HepG2 (cell line): Measurements from ENCODE around the gene KLHL11. TPM values are rescaled to one million over a fixed set of nuclear protein-coding genes. Genes with fewer than 3 reads are reported as not detected.
A peak's percentile ranks its signal among the peaks of the same experiment; 100 is the strongest.

Experiments used
- CBX1 ChIP-seq: IDR thresholded peaks from one replicate; pipeline ENCODE4 v1.6.1; 2016; ENCODE audit warnings: antibody characterized with exemption, low read depth
- DMTF1 ChIP-seq: sonication (generic); formaldehyde crosslinking; IDR thresholded peaks from 2 replicates; pipeline ENCODE4 v1.4.0; 2020; ENCODE audit warnings: mild to moderate bottlenecking, missing genetic modification reagents
- IRX3 ChIP-seq: sonication (generic); formaldehyde crosslinking; IDR thresholded peaks from 2 replicates; pipeline ENCODE4 v1.8.1; 2023; ENCODE audit warnings: mild to moderate bottlenecking, low read depth, missing genetic modification reagents, borderline replicate concordance
- NKX3-1 ChIP-seq: sonication (generic); formaldehyde crosslinking; IDR thresholded peaks from 2 replicates; pipeline ENCODE4 v1.5.0; 2020; ENCODE audit warnings: missing genetic modification reagents
- PLRG1 ChIP-seq: fragments of 450-650 bp; conservative IDR thresholded peaks from 2 replicates; pipeline ENCODE4 v1.6.1; 2016
- RERE ChIP-seq: IDR thresholded peaks from 2 replicates; pipeline ENCODE4 v1.6.1; 2016; ENCODE audit warnings: low read depth, missing genetic modification reagents, missing compliant biosample characterization
- SAFB2 ChIP-seq: sonication (generic); formaldehyde crosslinking; IDR thresholded peaks from 2 replicates; pipeline ENCODE4 v1.5.1; 2020; ENCODE audit warnings: missing genetic modification reagents, low read depth, mild to moderate bottlenecking, borderline replicate concordance
- TBX2 ChIP-seq: sonication (generic); formaldehyde crosslinking; IDR thresholded peaks from 2 replicates; pipeline ENCODE4 v1.5.0; 2020; ENCODE audit warnings: missing genetic modification reagents, mild to moderate bottlenecking, borderline replicate concordance
- ZBTB21 ChIP-seq: sonication (generic); formaldehyde crosslinking; IDR thresholded peaks from 2 replicates; pipeline ENCODE4 v1.4.0; 2020; ENCODE audit warnings: missing genetic modification reagents
- ZBTB26 ChIP-seq: IDR thresholded peaks from 2 replicates; pipeline ENCODE4 v1.6.1; 2016; ENCODE audit warnings: missing compliant biosample characterization, missing genetic modification reagents, borderline replicate concordance
- ZFP36L2 ChIP-seq: sonication (generic); formaldehyde crosslinking; IDR thresholded peaks from 2 replicates; pipeline ENCODE4 v1.4.0; 2020; ENCODE audit warnings: missing genetic modification reagents
- ZZZ3 ChIP-seq: sonication (generic); formaldehyde crosslinking; IDR thresholded peaks from 2 replicates; pipeline ENCODE4 v1.4.0; 2020; ENCODE audit warnings: missing genetic modification reagents, mild to moderate bottlenecking, borderline replicate concordance
- polyA plus RNA-seq, 8 experiments: library from polyadenylated mRNA; depleted of rRNA in 3 of 8; stranded (reverse) in 7 of 8; unstranded in 1 of 8; fragments of >200 nt; fragmentation: Illumina TruSeq in 4 of 8; extraction: Trizol in 4 of 8; gene quantifications; 2 replicates each; pipeline versions ENCODE4 v1.2.1 to v1.2.3, GENCODE V29; 2011 to 2016; ENCODE audit warnings: low read depth in 4 of 8, missing spikeins in 1 of 8, mixed read lengths in 1 of 8; ENCODE audit not compliant: insufficient read depth in 1 of 8
- total RNA-seq, 5 experiments: library from RNA; depleted of rRNA; stranded (reverse); fragments of >200 nt; fragmentation: Illumina TruSeq; extraction: Trizol; gene quantifications; 2 replicates each; pipeline ENCODE4 v1.2.3, GENCODE V29; 2016; ENCODE audit warnings: low read depth in 1 of 5

The KLHL11 gene
- total and polyA plus RNA-seq, 2 of the 13 experiments (the other 11 are each of a cell fraction or from before 2014, with no cell fraction given): 7.7 to 27.5 TPM

- TF ChIP-seq IRX3 (no peak), ZBTB21 (CRISPR knock-in tag) (no peak), DMTF1 (CRISPR knock-in tag) (no peak), TBX2 (peak; percentile 50; the same call in 1 of the 2 replicates), ZZZ3 (CRISPR knock-in tag) (no peak), NKX3-1 (CRISPR knock-in tag) (no peak), RERE (CRISPR knock-in tag) (no peak), SAFB2 (CRISPR knock-in tag) (no peak), PLRG1 (no peak), CBX1 (no peak), ZFP36L2 (CRISPR knock-in tag) (no peak), ZBTB26 (CRISPR knock-in tag) (no peak)
These were observed 39.9 kb upstream of the KLHL11 start (continued) for GRCh38 chr17:41905172-41905571.
